ENCODE results near the gene LAMTOR4.
A peak's percentile ranks its signal among the peaks of the same experiment; 100 is the strongest.

The LAMTOR4 gene

DNA sequence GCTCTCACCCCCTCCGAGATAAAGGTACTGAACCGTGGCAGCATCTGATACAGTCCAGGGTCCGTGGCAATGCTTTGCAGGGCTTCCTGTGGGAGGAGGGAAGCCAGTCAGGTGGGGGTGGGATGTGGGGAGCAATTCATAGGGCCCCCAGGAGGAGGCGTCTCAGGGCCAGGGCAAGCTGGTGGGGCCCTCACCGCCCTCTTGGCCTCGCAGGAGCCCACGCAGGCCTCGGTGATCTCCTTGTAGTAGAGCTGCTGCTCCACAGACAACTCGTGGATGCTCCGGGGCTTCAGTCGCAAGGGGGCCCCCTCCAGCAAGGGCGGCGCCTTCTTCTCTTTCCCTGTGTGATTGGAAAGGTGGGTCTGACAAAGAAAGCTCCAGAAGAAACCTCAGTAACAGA lies 36.8 kb upstream of the LAMTOR4 start:
- TF ChIP-seq, protein P1, sequence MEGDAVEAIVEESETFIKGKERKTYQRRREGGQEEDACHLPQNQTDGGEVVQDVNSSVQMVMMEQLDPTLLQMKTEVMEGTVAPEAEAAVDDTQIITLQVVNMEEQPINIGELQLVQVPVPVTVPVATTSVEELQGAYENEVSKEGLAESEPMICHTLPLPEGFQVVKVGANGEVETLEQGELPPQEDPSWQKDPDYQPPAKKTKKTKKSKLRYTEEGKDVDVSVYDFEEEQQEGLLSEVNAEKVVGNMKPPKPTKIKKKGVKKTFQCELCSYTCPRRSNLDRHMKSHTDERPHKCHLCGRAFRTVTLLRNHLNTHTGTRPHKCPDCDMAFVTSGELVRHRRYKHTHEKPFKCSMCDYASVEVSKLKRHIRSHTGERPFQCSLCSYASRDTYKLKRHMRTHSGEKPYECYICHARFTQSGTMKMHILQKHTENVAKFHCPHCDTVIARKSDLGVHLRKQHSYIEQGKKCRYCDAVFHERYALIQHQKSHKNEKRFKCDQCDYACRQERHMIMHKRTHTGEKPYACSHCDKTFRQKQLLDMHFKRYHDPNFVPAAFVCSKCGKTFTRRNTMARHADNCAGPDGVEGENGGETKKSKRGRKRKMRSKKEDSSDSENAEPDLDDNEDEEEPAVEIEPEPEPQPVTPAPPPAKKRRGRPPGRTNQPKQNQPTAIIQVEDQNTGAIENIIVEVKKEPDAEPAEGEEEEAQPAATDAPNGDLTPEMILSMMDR (IDR thresholded peaks at IDR 0.05; ENCODE audit: extremely low read depth, insufficient read depth, missing control alignments), result no peak
- in situ Hi-C loops (cut with MboI; ENCODE audit: low pct_unique_long_range_greater_than_20kb, low sequenced_read_pairs, unreplicated experiment), result no loop called here
- no peak for DNase-seq (ENCODE audit: low spot score)

DNA sequence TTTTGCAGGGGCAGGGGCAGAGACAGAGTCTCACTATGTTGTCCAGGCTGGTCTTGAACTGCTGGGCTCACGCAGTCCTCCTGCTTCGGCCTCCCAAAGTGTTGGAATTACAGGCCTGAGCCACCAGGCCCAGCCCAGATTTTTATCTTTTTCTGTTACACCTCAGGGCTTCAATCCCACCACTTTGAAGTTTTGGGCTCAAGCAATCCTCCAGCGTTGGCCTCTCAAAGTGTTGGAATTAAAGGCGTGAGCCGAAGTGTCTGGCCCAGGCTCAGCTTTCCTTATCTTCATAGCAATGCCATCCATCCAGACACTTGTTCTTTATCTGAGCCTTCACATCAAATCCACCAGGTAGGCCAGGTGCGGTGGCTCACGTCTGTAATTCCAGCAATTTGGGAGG lies 33.7 kb upstream of the LAMTOR4 start:
- TF ChIP-seq, protein P1 (IDR thresholded peaks at IDR 0.05; ENCODE audit: extremely low read depth, insufficient read depth, missing control alignments), result no peak

DNA sequence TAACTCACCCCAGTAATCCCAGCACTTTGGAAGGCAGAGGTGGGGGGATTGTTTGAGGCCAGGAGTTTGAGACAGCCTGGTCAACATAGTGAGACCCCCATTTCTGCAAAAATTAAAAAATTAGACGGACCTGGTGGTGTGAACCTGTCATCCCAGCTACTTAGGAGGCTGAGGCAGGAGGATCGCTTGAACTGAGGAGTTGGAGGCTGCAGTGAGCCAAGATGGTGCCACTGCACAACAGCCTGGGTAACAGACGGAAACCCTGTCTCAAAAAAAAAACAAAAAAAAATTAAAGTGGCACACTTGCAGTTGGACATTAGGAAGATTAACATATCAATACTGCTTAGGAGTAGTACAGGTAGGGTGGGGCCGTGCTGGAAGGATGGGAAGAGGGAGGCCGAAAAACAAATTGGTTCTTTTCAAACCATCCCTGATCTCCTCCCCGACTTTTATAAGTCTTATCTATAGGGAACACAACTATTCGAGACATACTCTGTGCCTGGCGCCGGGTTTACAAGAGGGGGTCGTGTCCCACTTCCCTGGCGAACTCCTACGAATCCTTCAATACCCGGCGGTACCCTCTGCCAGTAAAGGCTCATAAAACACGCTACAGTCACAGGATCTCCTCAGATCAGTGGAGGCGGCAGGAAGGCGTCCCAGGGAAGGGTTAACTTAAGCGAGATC lies 30.2 kb upstream of the LAMTOR4 start:
- TF ChIP-seq, protein P1 (IDR thresholded peaks at IDR 0.05; ENCODE audit: extremely low read depth, insufficient read depth, missing control alignments), result no peak
- in situ Hi-C loops (cut with MboI; ENCODE audit: low pct_unique_long_range_greater_than_20kb, low sequenced_read_pairs, unreplicated experiment), result no loop called here
- peak; percentile 33 for DNase-seq (ENCODE audit: low spot score)

More for the DNA sequence above, 33.7 kb upstream of the LAMTOR4 start:
- in situ Hi-C loops (cut with MboI; ENCODE audit: low pct_unique_long_range_greater_than_20kb, low sequenced_read_pairs, unreplicated experiment), result no loop called here
- DNase-seq (ENCODE audit: low spot score), result no peak

DNA sequence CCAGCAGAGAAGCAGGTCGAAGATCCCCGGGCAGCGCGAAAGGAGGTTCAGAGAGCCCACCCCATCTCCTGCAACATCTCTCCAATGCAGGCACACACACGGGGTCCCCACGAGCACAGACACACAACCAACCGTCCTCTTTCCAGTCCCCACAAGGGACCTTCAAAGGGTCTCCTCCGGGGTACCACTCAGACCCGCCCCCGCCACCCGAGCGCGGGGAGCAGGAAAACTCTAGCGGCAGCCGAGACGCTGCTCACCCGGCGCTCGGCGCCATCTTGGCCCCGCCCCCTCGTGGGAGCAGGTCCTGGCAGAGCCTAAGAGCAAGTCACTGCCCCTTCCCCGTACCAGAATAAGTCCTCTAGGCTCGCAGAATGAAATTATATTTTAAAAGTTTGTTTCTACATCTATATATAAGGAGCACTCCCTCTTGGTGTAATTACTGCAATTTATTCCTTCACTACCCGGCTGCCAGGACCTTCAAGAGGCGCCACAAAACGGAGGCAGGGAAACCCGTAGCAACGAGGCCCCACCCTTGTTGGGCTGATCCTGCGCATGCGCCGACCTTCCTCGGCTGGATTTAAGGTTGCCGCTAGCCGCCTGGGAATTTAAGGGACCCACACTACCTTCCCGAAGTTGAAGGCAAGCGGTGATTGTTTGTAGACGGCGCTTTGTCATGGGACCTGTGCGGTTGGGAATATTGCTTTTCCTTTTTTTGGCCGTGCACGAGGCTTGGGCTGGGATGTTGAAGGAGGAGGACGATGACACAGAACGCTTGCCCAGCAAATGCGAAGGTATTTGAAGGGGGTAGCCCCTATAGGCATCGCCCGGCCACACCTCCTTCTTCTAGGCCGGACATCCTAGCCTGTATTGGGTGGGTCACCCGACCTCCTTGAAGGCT lies 29.4 kb upstream of the LAMTOR4 start, which contains the start of the genes CNPY4 and TAF6:
Gene CNPY4, plus strand, starts transcription at position 563 of the 898 bp plus-strand sequence. Its CDS starts 111 bp downstream, at position 674.
Gene TAF6, minus strand, starts transcription at position 287 of the 898 bp plus-strand sequence. CDS start 5,149 bp downstream, outside the sequence.
- TF ChIP-seq, protein P1 (IDR thresholded peaks at IDR 0.05; ENCODE audit: extremely low read depth, insufficient read depth, missing control alignments), result no peak
- in situ Hi-C loops (cut with MboI; ENCODE audit: low pct_unique_long_range_greater_than_20kb, low sequenced_read_pairs, unreplicated experiment), result no loop called here
- DNase-seq (ENCODE audit: low spot score), result peak; percentile 98

DNA sequence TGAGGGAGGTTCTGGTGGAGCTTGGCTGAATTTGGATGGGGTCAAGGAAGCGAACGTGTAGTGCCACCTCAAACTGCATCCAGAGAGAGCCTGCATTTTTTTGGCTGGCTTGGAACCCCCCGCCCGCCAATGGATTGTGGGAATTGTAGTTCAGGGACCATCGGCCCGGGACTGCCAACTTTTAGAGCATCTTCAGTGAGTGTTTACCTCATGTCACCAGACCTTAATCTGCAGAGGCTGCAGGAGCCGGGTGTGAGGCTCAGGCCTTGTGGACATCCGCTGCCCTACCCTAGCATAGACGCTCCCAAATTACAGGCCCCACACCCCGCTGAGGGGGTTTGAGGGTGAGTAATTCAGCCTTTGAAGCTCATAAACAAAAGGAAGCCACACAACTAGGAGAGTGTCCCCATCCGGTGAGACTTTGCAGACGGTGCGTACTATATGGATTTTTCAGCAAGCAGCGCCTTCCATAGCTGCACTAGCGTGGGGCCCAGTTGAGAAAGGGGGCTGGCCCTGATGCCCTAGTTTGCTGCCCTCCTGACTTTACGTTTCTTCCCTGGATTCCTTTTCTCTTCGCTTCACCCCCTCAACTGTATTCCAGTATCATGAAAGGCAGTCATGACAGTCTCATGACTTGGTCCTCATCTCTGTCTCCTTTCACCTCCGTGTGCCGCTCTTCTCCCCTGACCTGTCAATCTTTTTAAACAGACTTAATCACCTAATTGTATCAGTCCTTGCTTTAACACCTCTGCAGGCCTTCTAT lies 28.6 kb upstream of the LAMTOR4 start:
- TF ChIP-seq, protein P1 (IDR thresholded peaks at IDR 0.05; ENCODE audit: extremely low read depth, insufficient read depth, missing control alignments), result no peak
- no peak for DNase-seq (ENCODE audit: low spot score)
- in situ Hi-C loops (cut with MboI; ENCODE audit: low pct_unique_long_range_greater_than_20kb, low sequenced_read_pairs, unreplicated experiment), result no loop called here

DNA sequence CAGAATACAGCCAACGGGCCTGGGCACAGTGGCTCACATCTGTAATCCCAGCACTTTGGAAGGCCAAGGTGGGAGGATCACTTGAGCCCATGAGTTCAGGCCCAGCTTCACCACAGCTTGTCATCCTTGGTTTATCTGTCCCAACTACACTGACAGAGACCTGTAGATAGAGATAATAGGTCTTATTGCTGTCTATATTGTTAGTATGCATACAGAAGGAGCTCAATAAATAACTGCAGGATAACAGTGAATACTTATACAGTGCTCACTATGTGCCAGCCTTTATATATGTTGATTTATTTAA lies 28.0 kb upstream of the LAMTOR4 start:
- no peak for DNase-seq (ENCODE audit: low spot score)
- in situ Hi-C loops (cut with MboI; ENCODE audit: low pct_unique_long_range_greater_than_20kb, low sequenced_read_pairs, unreplicated experiment), result no loop called here
- TF ChIP-seq, protein P1 (IDR thresholded peaks at IDR 0.05; ENCODE audit: extremely low read depth, insufficient read depth, missing control alignments), result no peak
